Stimulated activated CD4-positive, alpha-beta T cell treated with anti-CD3 and anti-CD28 coated beads, Interleukin-12 subunit alpha, Interleukin-12 subunit beta, amount 100 ng/mL, for 4 hours (primary cell): ENCODE measurements around the gene CRYL1.

Source experiments
- DNase-seq: peaks from one replicate; pipeline ENCODE4 v3.0.0-alpha.2; 2020

The CRYL1 gene

DNA sequence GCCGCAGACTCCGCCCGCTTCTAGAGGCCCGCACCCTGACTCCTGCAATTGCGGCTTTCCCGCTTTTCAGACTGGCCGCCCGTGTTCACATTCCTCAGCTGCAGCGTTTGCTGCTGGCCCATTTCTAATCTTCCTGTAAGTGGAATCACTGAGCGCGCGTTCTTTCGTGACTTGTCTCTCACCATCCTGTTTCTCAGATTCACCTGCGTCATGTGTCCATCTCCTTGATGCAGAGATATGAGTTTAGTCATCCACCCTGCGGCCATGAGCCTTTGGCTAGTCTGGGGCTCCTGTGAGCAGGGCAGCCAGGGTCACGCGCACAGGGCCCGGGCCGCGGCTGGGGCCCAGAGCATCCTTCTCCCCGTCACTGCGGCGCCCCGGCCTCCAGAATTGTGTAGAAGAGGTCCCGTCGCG is 110.0 kb downstream of the CRYL1 start:
- no peak for DNase-seq

DNA sequence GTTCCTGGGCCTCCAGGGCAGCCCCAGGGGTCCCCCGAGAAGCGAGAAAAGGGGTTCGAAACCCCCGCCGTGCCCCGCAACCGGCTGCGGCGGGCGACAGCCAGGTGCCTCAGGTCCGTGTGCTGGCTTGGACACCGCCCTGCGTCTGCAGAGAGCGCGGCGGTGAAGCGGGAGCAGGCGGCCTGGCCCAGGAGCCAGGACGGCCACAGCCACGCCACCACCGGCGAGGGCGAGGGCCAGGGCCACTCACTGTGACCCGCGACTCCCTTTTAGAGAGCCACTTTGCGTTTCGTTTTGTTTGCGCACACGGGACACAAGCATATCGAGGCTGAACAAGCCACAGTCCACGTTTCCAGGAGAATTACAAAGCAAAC is 110.4 kb downstream of the CRYL1 start:
- no peak for DNase-seq

DNA sequence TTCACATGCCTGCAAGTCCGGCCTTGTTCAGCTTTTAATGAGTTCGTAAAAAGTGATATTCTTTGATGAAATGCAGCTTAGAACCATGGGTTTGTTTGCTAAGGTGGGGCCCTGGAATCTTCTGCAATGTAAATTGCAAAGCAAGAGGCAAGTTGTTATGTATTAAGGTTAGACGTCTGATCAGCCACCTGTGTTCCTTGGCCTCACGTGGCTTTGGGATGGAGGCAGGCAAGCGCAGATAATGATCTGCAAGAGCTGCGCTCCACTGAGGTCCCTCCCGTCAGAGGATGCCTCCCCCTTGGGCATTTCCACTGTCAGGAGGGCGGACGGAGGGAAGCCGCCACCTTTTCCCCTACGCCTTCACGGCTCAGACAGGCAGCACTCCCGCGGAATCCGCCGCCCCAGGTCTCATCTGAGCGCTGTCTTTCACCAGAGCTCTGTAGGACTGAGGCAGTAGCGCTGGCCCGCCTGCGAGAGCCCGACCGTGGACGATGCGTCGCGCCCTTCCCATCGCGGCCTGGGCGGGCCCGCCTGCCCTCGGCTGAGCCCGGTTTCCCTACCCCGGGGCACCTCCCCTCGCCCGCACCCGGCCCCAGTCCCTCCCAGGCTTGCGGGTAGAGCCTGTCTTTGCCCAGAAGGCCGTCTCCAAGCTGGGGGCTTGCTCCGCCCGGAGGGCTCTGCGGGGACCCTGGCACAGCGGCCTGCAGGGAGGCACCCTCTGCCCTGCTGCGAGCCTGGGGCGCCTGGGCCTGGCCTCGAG is 110.9 kb downstream of the CRYL1 start:
- DNase-seq = no peak

DNA sequence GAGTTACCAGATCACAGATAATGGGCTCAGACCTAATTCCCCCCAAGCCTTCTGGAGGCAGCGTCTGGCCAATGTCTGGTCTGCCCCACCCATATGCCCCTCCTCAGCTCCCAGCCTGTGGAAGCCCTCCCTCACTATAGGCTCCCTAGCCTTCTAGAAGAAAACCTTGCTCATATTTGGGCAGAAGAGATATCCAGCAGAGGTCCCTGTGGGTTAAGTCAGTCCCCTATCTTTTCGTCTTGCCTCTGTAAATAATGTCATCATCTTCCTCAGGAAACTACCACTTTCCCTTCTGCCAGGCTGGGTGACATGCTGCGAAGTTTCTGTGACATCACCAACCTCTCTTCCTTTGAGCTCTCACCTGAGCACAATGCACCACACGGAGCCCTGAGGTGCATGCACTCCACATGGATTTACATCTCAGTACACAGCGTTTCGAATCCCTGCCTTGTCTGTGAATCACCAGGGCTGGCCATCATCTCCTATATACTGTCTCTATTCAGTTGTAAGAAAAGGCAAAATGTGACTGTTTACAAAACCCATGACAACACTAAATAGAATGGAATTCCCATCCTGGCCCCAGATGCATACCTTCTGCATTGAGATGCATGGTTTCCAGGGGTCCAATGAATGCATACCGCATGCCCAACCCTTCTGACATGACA is 112.8 kb downstream of the CRYL1 start:
- no peak for DNase-seq

DNA sequence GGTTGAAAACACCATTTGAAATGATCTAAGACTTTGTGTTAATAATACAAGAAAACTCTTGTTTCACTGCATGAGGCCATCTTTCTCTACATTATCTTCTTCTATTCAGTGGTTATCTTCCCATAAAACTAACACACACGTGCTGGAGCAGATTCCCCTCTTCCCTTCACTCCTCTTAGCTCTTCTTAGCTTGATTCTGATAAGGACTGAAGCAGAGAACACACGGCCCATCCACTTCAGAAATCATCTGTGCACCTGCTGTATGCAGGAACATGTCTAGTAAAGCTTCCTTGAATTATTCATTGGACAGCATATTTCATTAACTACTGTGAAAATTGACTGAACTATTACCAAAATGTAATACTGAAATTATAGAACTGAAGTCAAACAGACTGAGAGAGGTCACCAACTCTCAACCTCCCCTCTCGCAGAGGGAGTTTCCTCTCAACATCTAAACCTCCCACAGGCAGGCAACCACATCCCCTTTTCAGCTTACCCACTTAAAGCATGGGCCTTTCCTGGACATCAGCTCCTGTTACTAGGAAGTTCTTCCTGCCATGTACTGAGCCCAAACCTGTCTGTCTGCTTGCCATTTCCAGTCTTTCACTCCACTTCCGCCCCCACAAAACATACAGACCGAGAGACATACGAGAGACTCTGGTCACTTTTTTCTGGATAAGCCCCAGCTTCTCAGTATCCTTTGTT is 113.9 kb downstream of the CRYL1 start:
- DNase-seq = peak; percentile 11

DNA sequence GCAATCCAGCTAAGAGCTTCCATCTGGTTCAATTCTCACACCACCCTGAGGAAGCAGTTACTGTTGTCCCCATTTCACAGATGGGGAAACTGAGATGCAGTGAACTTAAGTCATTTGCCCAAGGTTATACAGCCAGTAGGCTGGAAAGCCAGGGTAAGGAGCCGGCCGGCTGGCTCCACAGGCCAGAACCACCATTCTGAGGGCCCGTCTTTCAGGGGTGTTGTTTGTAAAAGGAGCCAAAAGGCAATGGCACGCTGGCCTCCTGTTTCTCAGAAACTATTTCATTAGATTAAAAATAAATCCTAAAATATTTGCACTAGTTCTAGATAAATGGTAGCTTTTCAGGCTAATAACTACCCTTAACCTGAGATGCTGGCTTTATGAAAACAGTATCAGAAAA is 114.9 kb downstream of the CRYL1 start:
- no peak for DNase-seq

DNA sequence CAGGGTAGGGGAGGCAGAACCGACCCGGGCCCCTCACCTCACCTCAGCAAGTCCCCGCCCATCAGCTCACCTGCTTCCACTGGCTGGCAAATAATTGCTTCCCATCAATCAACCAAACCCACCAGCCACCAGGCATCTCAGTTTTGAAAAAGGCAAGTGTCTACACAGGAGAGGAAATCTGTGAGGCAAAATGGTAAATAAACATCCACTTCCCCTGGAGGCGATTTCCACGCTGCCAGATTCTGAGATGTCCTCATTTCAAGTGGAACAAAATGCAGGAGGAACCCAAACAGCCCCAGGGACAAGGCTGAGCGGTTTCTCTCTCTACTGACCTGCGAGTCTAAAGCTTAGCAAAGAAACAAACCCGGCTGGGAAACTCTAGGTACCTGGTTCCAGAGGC is 117.5 kb downstream of the CRYL1 start:
- no peak for DNase-seq

DNA sequence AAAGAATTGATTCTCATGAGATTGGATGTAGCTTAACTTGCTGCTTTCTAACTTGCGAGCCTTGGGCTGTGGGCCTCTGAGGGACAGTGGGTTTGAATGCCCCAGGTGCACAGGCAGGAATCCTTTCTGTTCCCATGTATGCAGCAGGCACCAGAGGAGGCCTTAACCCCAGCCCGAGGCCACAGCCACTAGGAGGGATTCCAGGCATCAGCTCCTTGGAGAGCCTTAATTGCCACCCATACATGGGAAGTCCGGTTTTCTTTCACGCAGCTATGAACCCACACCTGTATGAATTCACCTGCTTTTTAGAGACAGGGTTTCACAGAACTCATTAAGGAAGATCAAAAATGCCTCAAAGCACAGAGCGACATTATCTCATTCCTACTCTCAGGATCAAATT is 117.9 kb downstream of the CRYL1 start:
- DNase-seq = no peak

DNA sequence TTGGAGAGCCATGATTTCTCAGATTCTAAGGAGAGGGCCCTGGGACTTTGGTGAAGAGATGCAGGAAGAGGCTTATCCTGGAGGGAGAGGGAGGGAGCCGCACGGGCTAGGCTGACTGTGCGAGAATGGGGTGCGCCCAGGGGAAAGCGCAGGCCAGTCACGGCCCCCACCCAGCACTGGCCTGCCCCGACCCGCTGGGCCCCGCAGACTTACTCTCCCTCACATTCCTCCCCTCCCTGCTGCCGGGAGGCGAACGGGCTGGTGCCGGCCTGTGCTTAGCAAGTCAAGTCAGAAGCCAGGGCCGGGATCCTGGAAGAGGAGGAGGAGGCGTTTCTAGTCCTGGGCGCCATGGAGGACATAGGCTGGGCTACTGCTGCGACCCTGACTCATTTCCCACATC is 120.0 kb downstream of the CRYL1 start:
- DNase-seq = no peak

DNA sequence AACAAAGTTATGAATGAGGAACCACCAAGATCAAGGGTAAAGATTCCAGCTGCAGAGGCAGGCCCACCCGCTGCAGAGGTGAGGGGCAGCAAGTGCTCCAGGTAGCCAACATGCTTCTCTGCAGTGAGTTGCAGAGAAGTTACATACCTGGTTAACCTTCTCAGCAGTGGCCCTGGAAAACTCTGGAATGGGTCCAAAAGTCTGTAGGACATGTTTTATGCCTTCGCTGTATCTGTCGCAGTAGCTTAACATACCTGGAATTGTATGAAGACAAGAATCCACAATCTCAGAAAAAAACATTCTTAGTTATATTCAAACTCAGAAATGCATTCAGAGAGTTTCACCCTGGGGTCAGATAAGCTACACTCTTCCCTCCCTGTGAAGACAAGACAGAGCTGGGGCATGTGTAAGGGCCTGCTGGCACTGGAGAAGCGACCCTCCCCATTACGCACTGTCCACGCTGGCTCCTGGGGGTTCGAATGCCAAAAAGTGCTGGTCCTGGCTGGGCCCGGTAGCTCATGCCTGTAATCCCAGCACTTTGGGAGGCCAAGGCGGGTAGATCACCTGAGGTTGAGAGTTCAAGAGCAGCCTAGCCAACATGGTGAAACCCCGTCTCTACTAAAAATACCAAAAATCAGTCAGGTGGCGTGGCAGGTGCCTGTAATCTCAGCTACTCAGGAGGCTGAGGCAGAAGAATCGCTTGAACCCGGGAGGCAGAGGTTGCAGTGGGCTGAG is 121.0 kb downstream of the CRYL1 start:
- DNase-seq = no peak

DNA sequence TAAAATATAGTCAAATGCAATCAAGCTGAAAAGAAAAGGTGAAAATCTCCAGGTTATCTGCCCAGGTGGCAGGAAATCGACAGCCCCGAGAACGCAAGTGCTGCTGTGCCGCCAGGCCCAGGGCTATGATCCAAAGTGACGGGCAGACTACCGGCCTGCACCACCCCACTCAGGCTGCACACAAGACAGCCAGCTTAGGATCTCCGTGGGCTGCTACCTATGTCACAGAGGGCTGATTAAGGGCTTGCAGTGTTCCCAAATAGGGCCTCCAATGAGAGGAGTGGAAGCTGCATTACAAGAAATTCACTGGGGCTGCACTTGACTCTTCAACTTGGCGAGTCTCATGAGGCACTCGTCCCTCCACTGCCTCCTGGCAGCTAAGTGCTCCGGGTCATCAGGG is 121.8 kb downstream of the CRYL1 start:
- no peak for DNase-seq

DNA sequence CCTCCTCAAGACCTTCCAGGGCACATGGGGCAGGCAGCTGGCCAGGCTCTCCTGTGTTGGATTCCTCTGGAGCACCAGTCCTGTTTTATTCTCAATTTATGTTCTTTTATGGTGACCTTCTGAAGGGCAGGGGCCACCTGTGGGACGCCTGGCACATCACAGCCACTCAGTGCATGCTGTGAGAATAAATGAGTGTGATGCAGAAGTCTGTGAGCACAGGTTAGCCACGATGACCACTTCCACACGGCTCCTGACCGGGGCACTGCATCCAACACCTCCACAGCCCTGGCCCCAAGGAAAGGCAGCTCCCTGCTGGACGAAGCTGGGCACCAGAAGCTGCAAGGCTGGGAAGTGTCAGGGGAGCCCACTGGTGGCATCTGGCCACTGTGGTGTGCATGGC is 122.8 kb downstream of the CRYL1 start:
- DNase-seq = no peak

DNA sequence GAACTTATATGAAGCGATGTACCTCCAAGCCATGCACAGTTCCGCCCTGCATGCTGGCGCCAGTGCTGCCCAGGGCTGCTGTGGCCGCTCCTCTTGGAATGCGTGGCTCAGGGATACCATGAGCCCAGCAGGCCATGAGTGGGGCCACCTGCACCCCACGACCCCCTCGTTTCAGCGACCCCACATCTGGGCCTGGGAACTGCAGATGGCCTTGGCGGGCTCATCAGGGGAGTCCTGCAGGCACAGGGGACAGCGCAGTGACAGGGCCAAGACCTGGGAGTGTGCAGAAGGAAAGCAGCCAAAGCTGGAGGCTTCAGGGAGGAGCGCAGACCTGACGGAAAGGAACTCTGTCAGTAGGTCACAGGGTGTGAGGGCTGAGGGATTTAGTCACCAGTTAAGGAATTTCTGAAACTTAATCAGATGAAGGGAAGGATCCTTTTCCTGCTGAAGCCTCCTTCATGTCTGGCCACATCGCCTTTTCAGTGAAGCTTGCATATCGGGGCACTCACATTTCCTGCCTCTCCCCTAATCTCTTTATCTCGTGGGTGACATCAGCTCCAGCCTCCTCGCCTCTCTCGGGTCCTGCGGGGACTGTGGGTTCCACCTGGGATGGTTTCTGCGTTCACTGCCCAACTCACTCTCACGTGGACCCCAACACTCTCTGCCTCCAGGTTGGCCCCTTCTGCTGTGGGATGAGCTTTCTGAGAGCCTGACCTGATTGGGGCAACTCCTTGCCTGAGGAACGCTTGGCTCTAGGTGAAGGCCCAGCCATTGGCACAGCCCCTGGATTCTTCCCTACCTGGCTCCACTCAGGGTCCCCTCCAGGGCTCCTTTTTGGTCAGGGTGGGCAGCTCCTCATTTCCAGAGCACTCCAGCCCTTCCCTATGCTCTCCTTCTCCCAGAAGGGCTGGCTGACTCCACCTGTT is 123.5 kb downstream of the CRYL1 start:
- DNase-seq = no peak

DNA sequence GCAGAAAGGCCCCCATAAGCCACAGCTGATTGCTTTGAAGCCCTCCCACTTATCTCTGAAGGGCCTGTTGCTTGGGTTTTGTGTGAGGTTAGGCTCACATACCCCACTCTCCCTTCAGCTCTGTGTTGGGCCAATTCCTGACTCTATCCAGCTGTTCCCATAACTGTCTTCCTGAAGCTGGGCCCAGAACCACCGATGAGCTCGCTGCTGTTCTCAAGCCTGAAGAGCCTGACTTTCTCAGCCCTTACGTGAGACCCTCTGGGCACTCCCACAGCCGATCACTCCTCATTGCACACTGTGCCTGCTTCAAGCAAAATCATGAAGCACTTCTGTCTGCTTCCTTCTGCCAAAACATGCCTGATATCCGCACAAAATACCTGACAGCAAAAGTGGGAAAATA is 124.1 kb downstream of the CRYL1 start:
- no peak for DNase-seq

DNA sequence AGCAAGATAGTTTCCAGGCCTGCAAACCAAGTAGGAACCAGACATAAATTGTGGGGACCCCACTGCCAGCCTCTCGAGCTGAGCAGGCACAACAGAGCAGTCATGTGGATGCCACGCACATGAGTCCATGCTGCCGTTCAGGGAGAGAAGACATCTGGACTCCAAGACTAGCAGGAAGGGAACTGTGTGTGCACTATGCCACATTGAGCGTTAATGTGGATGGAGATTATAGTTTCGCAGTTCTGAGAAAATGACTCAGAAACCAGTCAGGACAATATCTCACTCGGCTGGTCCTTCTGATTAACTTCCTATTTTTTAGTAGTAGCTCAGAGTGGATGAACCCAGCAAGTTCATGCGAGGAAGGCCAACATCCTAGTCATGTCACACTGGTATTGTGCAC is 124.9 kb downstream of the CRYL1 start:
- no peak for DNase-seq

DNA sequence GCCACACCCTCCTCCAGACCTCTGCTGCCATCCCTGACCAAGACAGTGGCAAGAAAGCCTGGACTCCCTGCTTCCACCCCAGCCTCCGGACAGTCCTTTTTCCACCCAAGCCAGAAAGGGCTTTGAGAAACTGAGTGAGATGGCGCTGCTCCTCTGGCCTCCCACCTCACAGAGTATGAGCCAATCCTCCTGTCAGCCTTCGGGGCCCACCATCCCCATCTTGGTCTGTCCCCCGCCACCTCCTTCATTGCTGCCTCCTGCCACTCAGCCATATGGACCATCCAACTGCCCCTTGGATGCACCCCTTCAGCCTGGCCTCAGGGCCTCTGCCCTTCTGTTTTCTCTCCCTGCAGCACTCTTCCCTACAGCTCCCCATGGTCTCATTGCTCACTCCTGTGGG is 125.7 kb downstream of the CRYL1 start:
- no peak for DNase-seq

DNA sequence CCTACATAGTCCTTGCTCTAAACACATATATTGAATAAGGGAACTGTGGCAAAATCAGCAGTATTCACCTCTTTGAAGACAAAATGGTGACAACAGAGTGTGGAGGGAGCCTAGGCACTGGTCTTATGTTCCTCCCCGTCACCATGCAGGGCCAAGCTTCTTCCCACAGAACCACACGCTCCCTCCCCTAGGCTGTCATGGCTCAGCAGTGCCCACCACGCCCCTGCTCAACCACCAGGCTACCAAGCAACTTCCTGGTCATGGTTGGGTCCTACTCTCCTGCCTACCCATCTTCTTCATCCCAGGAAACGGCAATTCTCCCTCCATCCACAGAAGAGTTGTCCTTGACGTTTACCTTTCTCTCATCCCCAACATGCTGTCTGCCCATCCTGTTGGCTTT is 126.1 kb downstream of the CRYL1 start:
- DNase-seq = no peak

DNA sequence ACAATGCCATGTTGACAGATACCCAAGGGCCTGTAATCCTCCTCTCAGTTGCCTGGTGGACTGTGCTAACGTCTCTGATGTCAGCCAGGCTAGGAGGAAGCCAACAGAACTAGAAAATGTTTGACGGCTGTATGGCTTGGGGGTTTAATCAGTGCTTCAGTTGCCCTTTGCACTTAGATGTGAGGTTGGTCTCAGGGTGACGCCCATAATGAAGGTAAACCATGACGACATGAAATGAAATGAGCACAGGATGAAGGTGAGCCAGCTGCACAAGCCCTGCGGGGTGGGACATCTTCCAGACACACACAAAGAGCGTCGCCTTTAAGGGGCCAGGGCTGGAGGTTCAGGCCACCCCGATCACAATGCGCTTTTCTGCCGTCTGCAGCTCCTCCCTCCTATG is 127.2 kb downstream of the CRYL1 start:
- no peak for DNase-seq

DNA sequence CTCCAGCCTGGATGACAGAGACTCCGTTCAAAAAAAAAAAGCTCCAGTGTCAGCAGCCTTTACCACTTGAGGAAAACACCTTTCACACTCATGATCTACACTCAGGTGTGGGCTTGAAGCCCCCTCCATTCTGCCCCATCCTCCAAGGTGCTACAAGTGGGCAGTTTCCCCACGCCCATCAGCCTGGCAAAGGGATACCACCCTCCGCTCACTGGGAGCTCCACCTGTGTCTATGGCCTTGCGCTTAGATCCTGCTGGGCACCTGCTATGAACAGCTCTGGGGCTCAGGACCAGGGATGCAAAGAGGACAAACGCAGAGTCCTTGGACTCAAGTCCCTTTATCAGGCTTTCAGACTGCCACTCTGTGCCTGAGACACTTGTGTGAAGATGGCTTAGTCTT is 127.8 kb downstream of the CRYL1 start:
- no peak for DNase-seq

DNA sequence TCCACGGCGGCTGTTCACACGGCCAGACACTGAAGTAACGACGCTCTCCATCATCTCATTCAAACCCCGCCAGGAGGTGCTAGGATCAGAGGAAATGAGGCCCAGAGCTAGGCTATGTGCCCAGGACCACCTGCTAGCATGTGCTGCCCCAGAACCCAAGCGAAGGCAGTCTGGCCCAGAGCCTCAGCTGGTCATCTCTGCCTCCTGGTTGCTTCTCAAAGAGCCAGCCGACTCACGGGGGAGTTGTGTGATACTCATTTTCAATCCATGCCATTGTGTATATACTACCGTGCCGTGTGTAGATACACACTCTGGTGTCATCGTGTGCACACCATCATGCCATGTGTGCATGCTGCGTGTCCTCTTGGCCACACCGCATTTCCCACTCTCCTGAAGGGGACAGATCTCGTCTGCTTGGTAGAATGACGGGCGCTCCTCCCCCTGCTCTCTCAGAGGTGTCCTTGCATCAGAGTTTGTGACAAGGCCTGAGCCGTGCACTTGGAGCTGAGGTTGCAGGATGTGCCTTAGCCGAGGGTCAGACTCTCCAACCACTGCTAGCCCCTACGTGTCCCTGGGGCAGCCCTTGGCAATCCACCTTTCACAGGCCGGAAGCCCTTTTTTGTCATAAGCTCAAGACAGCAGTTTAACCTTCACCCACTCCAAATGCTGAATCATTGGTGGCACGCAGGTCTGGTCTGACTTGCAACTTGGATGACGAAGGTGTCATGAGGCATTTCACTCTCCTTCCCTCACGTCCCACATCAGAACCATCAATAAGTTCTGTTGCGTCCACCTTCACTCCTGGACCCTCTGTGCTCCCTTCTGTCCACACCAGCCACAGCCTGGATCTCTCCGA is 130.4 kb downstream of the CRYL1 start:
- no peak for DNase-seq

DNA sequence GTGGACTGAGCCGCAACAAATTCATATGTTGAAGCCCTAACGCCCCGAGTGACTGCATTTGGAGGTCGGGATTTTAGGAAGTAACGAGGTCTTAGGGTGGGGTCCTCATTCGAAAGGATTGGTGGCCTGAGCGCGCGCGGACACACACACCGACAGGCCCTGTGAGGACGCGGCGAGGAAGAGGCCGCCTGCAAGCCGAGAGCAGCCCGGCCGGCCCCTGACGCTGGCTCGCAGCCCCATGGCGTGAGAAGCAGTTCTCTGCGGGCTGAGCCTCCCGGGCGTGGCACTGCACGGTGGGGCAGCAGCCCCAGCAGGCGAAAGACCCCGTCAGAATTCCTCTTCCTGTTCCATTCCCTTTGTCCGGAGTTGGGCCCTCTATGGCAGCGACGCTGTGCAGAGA is 131.2 kb downstream of the CRYL1 start:
- no peak for DNase-seq

DNA sequence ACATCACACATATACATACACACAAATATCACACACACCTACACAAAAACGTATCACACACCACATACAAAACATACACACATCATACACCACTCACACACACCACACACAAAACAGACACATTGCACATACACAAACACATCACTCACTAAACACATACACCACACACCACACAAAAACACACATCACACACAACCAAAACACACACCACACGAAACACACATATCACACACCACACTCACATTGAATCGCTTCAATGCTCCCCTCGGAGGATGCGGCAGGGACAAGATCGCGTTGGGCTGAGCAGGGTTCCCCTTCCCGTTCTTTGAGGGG is 131.5 kb downstream of the CRYL1 start:
- no peak for DNase-seq
